GM23338 (cell line): ENCODE data around the gene HELZ. TPM values are rescaled to one million over a fixed set of nuclear protein-coding genes. Genes with fewer than 3 reads are reported as not detected.

ENCODE experiments used
- ATAC-seq: fragments of 200-7000 bp; cut with Tn5 transposase; 3 replicates; pipeline ENCODE4 v1.9.1; 2020
- DNase-seq: peaks from one replicate; pipeline ENCODE4 v3.0.0-alpha.2; 2015; ENCODE audit warnings: low spot score
- H2AFZ ChIP-seq: fragments of 200-600 bp; sonication (generic); 2 replicates; pipeline ENCODE4 v1.8.0; 2016; ENCODE audit warnings: antibody characterized with exemption, mild to moderate bottlenecking, moderate library complexity
- H3F3A ChIP-seq: fragments of 200-600 bp; sonication (generic); replicated peaks from 2 replicates; pipeline ENCODE4 v1.8.0; 2017; ENCODE audit warnings: antibody characterized with exemption, mixed run types, low read depth
- H3K27ac ChIP-seq: fragments of 200-600 bp; sonication (generic); 2 replicates; pipeline ENCODE4 v1.6.1; 2016; ENCODE audit warnings: low read depth
- H3K27me3 ChIP-seq: fragments of 200-600 bp; sonication (generic); 2 replicates; pipeline ENCODE4 v1.8.0; 2016; ENCODE audit warnings: mild to moderate bottlenecking, mixed run types, moderate library complexity; ENCODE audit not compliant: insufficient read depth
- H3K36me3 ChIP-seq: fragments of 200-600 bp; sonication (generic); 2 replicates; pipeline ENCODE4 v1.8.0; 2016; ENCODE audit warnings: mild to moderate bottlenecking; ENCODE audit not compliant: insufficient read depth
- H3K4me1 ChIP-seq: fragments of 200-600 bp; sonication (generic); 2 replicates; pipeline ENCODE4 v1.8.0; 2016; ENCODE audit warnings: mild to moderate bottlenecking, moderate library complexity; ENCODE audit not compliant: insufficient read depth
- H3K4me2 ChIP-seq: fragments of 200-600 bp; sonication (generic); 2 replicates; pipeline ENCODE4 v1.7.1; 2017; ENCODE audit warnings: mixed run types
- H3K4me3 ChIP-seq: fragments of 200-600 bp; sonication (generic); 2 replicates; pipeline ENCODE4 v1.6.1; 2016; ENCODE audit warnings: mixed run types
- H3K79me2 ChIP-seq: fragments of 200-600 bp; sonication (generic); replicated peaks from 2 replicates; pipeline ENCODE4 v1.8.0; 2017; ENCODE audit warnings: mild to moderate bottlenecking; ENCODE audit not compliant: insufficient read depth
- H3K9me2 ChIP-seq: fragments of 200-600 bp; sonication (generic); 2 replicates; pipeline ENCODE4 v1.8.0; 2017; ENCODE audit not compliant: insufficient read depth
- H4K20me1 ChIP-seq: fragments of 200-600 bp; sonication (generic); replicated peaks from 2 replicates; pipeline ENCODE4 v1.8.0; 2017; ENCODE audit warnings: mild to moderate bottlenecking; ENCODE audit not compliant: insufficient read depth
- H3K27ac Mint-ChIP-seq: 2 replicates; pipeline ENCODE4 v1.8.0; 2020; ENCODE audit warnings: inconsistent platforms, mild to moderate bottlenecking, moderate library complexity, mixed read lengths
- H3K27me3 Mint-ChIP-seq: 3 replicates; pipeline ENCODE4 v1.8.0; 2022; ENCODE audit warnings: low read depth, mild to moderate bottlenecking, moderate library complexity, mixed read lengths, inconsistent platforms; ENCODE audit not compliant: insufficient read depth, poor library complexity
- H3K36me3 Mint-ChIP-seq: 3 replicates; pipeline ENCODE4 v1.8.0; 2021; ENCODE audit warnings: low read depth, mild to moderate bottlenecking, inconsistent platforms, moderate library complexity, mixed read lengths
- H3K4me1 Mint-ChIP-seq: 3 replicates; pipeline ENCODE4 v1.8.0; 2020; ENCODE audit warnings: mild to moderate bottlenecking, inconsistent platforms, mixed read lengths
- H3K4me3 Mint-ChIP-seq: 3 replicates; pipeline ENCODE4 v1.8.0; 2021; ENCODE audit warnings: moderate library complexity, mild to moderate bottlenecking, inconsistent platforms, mixed read lengths
- H3K9me3 Mint-ChIP-seq: 3 replicates; pipeline ENCODE4 v1.8.0; 2020; ENCODE audit warnings: moderate library complexity, mild to moderate bottlenecking, inconsistent platforms, mixed read lengths
- CREB1 ChIP-seq: fragments of 250-450 bp; sonication (Bioruptor Pico); IDR thresholded peaks from 2 replicates; pipeline ENCODE4 v1.5.0; 2020; ENCODE audit warnings: low read depth, mild to moderate bottlenecking, moderate library complexity
- EZH2 ChIP-seq: fragments of 200-600 bp; sonication (generic); IDR thresholded peaks from one replicate; pipeline ENCODE4 v1.8.0; 2017; ENCODE audit warnings: antibody characterized with exemption, mild to moderate bottlenecking, low read depth; ENCODE audit not compliant: unreplicated experiment
- NANOG ChIP-seq: IDR thresholded peaks from 2 replicates; pipeline ENCODE4 v1.6.1; 2016; ENCODE audit warnings: antibody characterized with exemption, borderline replicate concordance
- STAT1 ChIP-seq: IDR thresholded peaks from one replicate; pipeline ENCODE4 v1.6.1; 2016; ENCODE audit warnings: antibody characterized with exemption; ENCODE audit not compliant: unreplicated experiment
- ZNF114 ChIP-seq: fragments of 250-450 bp; sonication (Bioruptor Pico); IDR thresholded peaks from 2 replicates; pipeline ENCODE4 v1.5.0; 2020; ENCODE audit warnings: mild to moderate bottlenecking, moderate library complexity
- polyA plus RNA-seq: library from polyadenylated mRNA; unstranded; fragments of >200 nt; fragmentation: Nextera tagmentation; extraction: Ambion mirVana; gene quantifications from 2 replicates; pipeline ENCODE4 v1.2.1, GENCODE V29; 2016
- total RNA-seq: library from RNA; depleted of rRNA; stranded (reverse); fragments of >200 nt; shearing (Covaris generic); gene quantifications from 2 replicates; pipeline ENCODE4 v1.2.3, GENCODE V29; 2014
- TF ChIP-seq, protein P1 (sequence below), 2 experiments: fragments of 200-600 bp in 1 of 2; sonication (generic) in 1 of 2; conservative IDR thresholded peaks; 2 replicates each; pipeline versions ENCODE4 v1.5.1 to v1.6.1; 2016 to 2017; ENCODE audit warnings: antibody characterized with exemption in 2 of 2, low read depth in 2 of 2, mild to moderate bottlenecking in 2 of 2, moderate library complexity in 1 of 2

The HELZ gene
- total and polyA plus RNA-seq, 2 experiments from 2014 or later, result 38.9 to 62.0 TPM

DNA sequence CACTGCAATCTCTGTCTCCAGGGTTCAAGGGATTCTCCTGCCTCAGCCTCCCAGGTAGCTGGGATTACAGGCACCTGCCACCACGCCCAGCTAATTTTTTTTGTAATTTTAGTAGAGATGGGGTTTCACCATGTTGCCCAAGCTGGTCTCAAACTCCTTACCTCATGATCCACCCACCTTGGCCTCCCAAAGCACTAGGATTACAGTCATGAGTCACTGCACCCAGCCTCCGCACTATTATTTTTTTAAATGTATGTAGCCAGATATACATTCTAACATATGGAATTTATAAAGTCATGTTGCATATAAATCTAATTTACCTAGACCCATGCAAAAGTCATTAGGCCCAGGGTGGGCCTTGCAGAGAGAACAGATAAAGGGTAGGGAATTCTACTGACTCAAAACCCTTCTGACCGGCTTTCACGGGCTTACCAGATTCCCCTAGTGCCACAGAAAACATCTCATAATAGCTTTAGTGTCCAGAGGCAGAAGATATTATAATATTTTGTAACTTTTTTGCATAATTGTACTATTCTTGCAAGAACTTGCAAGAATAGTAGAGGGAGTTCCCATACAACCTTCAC, 20.5 kb upstream of the HELZ start (continued):
- TF ChIP-seq CREB1, result no peak
- no peak for TF ChIP-seq STAT1
- TF ChIP-seq EZH2, result no peak

GRCh38 chr17:67262435-67263117, 17.6 kb upstream of the HELZ start:
- ATAC-seq (no peak), DNase-seq (no peak)
- Histone ChIP-seq H3K27ac (no peak overlapping the region), H4K20me1 (no peaks in the 10 kb centered on the region), H3K4me1 (peaks cover 5% of the 10 kb centered on the region; the same call in 1 of the 2 replicates), H3F3A (0 out of 2 replicates have a peak, but pooled peaks cover 6% of the 10 kb centered on the region), H3K36me3 (no peaks in the 10 kb centered on the region), H3K79me2 (no peaks in the 10 kb centered on the region), H3K9me2 (no peaks in the 10 kb centered on the region), H3K4me2 (no peak overlapping the region), H3K27me3 (no peaks in the 10 kb centered on the region), H3K4me3 (no peak overlapping the region), H2AFZ (no peak overlapping the region)
- H3K4me1 Mint-ChIP-seq, result peaks cover 8% of the 10 kb centered on the region
- no peaks in the 10 kb centered on the region for H3K36me3 Mint-ChIP-seq
- H3K9me3 Mint-ChIP-seq, result no peaks in the 10 kb centered on the region
- TF ChIP-seq NANOG (no peak), ZNF114 (no peak), STAT1 (no peak)
- H3K27ac Mint-ChIP-seq, result no peak overlapping the region; the same call in 1 of the 2 replicates
- no peak overlapping the region for H3K4me3 Mint-ChIP-seq
- H3K27me3 Mint-ChIP-seq, result peaks cover 2% of the 10 kb centered on the region

- Histone ChIP-seq H3K79me2 (no peaks in the 10 kb centered on the region), H3K9me2 (no peaks in the 10 kb centered on the region), H3F3A (0 out of 2 replicates have a peak, but pooled peaks cover 8% of the 10 kb centered on the region), H3K27me3 (no peaks in the 10 kb centered on the region), H3K4me3 (no peak overlapping the region), H3K27ac (no peak overlapping the region), H4K20me1 (no peaks in the 10 kb centered on the region), H3K4me2 (no peak overlapping the region), H2AFZ (no peak overlapping the region), H3K4me1 (peaks cover 7% of the 10 kb centered on the region; the same call in 1 of the 2 replicates), H3K36me3 (no peaks in the 10 kb centered on the region)
- Mint-ChIP-seq H3K27ac (no peak overlapping the region), H3K9me3 (peaks cover 11% of the 10 kb centered on the region; the same call in 2 of the 3 replicates), H3K27me3 (no peaks in the 10 kb centered on the region), H3K4me1 (peaks cover 10% of the 10 kb centered on the region), H3K36me3 (peaks cover 9% of the 10 kb centered on the region; the same call in 2 of the 3 replicates), H3K4me3 (no peak overlapping the region)
- TF ChIP-seq, protein P1, sequence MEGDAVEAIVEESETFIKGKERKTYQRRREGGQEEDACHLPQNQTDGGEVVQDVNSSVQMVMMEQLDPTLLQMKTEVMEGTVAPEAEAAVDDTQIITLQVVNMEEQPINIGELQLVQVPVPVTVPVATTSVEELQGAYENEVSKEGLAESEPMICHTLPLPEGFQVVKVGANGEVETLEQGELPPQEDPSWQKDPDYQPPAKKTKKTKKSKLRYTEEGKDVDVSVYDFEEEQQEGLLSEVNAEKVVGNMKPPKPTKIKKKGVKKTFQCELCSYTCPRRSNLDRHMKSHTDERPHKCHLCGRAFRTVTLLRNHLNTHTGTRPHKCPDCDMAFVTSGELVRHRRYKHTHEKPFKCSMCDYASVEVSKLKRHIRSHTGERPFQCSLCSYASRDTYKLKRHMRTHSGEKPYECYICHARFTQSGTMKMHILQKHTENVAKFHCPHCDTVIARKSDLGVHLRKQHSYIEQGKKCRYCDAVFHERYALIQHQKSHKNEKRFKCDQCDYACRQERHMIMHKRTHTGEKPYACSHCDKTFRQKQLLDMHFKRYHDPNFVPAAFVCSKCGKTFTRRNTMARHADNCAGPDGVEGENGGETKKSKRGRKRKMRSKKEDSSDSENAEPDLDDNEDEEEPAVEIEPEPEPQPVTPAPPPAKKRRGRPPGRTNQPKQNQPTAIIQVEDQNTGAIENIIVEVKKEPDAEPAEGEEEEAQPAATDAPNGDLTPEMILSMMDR (conservative IDR thresholded peaks at IDR 0.05; ENCODE audit: low read depth in 2 of 2), result no peak
- DNase-seq, result no peak
- no peak for ATAC-seq
Observed at GRCh38 chr17:67260170-67260987, 15.4 kb upstream of the HELZ start.
